AG09319 (cell line): ENCODE results near the gene MUC5B.

ENCODE experiments used
- DNase-seq: peaks from one replicate; pipeline ENCODE4 v3.0.0-alpha.2; 2010; ENCODE audit warnings: low read depth; ENCODE audit errors: extremely low read depth
- CTCF ChIP-seq: IDR thresholded peaks from 2 replicates; pipeline ENCODE4 v1.5.1; 2011; ENCODE audit warnings: low read depth, mild to moderate bottlenecking, inconsistent platforms, low read length, moderate library complexity

MUC5B gene

GRCh38 chr11:1281326-1281973 is 58.6 kb downstream of the MUC5B start:
- TF ChIP-seq CTCF, result no peak
- DNase-seq, result no peak

DNA sequence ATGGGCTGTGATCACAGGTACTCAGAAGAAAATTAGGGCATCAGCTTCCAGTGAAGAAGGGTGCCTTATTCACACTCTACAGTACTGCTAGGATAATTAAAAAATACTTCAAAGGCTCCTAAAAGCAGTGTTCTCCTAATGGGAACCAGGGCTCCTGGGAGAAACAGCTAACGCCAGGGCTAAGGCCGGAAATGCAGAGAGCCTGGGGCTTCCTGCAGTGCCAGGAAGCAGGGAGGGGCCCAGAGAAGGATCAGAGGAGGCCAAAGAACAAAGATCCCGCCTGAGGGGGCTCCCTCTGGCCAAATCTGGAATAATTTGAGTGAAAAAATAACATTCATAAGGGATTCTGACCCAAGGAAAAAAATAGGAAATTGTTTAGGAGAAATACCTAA is 59.1 kb downstream of the MUC5B start:
- TF ChIP-seq CTCF, result no peak
- no peak for DNase-seq

DNA sequence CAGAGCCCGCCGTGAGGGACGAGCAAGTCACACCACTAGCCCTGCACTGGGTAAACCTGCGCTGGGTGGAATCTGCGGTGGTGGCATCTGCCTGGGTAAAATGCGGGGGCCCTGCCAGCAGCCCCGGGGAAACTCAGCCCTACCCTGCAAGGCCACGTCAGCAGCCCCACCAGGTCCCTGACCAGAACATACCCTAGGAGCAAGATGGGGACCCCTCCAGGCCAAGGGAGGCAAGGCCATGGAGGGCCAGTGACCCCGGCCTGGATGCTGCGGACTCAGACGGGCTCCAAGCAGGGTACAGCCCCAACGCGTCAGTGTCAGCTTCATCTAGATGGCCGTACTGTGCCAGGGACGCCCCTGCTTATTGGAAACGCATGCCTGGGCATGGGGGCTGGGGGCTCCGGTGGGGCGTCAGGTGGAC is 60.2 kb downstream of the MUC5B start:
- TF ChIP-seq CTCF, result no peak
- DNase-seq, result no peak

GRCh38 chr11:1283906-1284305 is 61.0 kb downstream of the MUC5B start:
- TF ChIP-seq CTCF, result no peak
- no peak for DNase-seq

- DNase-seq, result no peak
- TF ChIP-seq CTCF, result no peak
Observed at GRCh38 chr11:1285316-1285744, 62.5 kb downstream of the MUC5B start.

GRCh38 chr11:1285876-1286275 is 63.0 kb downstream of the MUC5B start:
- TF ChIP-seq CTCF, result no peak
- no peak for DNase-seq

- DNase-seq, result no peak
- no peak for TF ChIP-seq CTCF
Observed at GRCh38 chr11:1287928-1288327, 65.1 kb downstream of the MUC5B start.
